Uterus (tissue), 4 donors: ENCODE measurements around the gene SULF2. TPM values are rescaled to one million over a fixed set of nuclear protein-coding genes. Genes with fewer than 3 reads are reported as not detected.

Experiments
- DNase-seq, 2 donors: peaks; one replicate each; pipeline ENCODE4 v3.0.0-alpha.2; 2019 to 2020
- H3K27ac ChIP-seq, 2 donors: fragments of 200-600 bp; sonication (generic); 1 replicate in 1 of 2; 2 replicates in 1 of 2; pipeline ENCODE4 v1.5.1; 2016 to 2018
- H3K27me3 ChIP-seq, 2 donors: fragments of 200-600 bp; sonication (generic); one replicate each; pipeline ENCODE4 v1.5.1; 2018 to 2019; ENCODE audit warnings: control low read depth in 1 of 2
- H3K36me3 ChIP-seq, 2 donors: fragments of 200-600 bp; sonication (generic); one replicate each; pipeline ENCODE4 v1.5.1; 2019; ENCODE audit warnings: control low read depth in 1 of 2
- H3K4me1 ChIP-seq, 2 donors: fragments of 200-600 bp; sonication (generic); one replicate each; pipeline ENCODE4 v1.5.1; 2018 to 2019; ENCODE audit warnings: control low read depth in 1 of 2
- H3K4me3 ChIP-seq, 2 donors: fragments of 200-600 bp; sonication (generic); 1 replicate in 1 of 2; 2 replicates in 1 of 2; pipeline ENCODE4 v1.5.1; 2018 to 2019; ENCODE audit warnings: mild to moderate bottlenecking in 1 of 2
- H3K9me3 ChIP-seq, 2 donors: fragments of 200-600 bp; sonication (generic); one replicate each; pipeline ENCODE4 v1.5.1; 2019; ENCODE audit warnings: control low read depth in 1 of 2
- CTCF ChIP-seq, 4 experiments: fragments of 200-600 bp in 2 of 4; fragments of 450-650 bp in 2 of 4; sonication (generic) in 2 of 4; IDR thresholded peaks; one replicate each; pipeline ENCODE4 v1.5.1; 2016 to 2019; ENCODE audit warnings: antibody characterized with exemption in 4 of 4, mild to moderate bottlenecking in 2 of 4, moderate library complexity in 1 of 4
- POLR2A ChIP-seq, 2 donors: fragments of 450-650 bp; IDR thresholded peaks; one replicate each; pipeline ENCODE4 v1.6.1; 2016; ENCODE audit warnings: antibody characterized with exemption in 2 of 2, mild to moderate bottlenecking in 1 of 2, moderate library complexity in 1 of 2
- intact Hi-C: fragments of 100-400 bp; cut with DNase I; formaldehyde crosslinking; loops from one replicate; pipeline ENCODE4 v1.15.1; 2023; ENCODE audit warnings: low total_unique reads
- total RNA-seq, 4 donors: library from RNA; depleted of rRNA in 3 of 4; stranded (reverse); fragments of >200 nt in 3 of 4; gene quantifications; one replicate each; pipeline versions ENCODE4 v1.1.0 to v1.2.4, GENCODE V29; 2014 to 2023
- donor health status: DM: yes; HTN: yes; CAD: no.

The SULF2 gene
- total RNA-seq, 4 donors from 2014 or later = 95.9 to 558 (median 213) TPM

DNA sequence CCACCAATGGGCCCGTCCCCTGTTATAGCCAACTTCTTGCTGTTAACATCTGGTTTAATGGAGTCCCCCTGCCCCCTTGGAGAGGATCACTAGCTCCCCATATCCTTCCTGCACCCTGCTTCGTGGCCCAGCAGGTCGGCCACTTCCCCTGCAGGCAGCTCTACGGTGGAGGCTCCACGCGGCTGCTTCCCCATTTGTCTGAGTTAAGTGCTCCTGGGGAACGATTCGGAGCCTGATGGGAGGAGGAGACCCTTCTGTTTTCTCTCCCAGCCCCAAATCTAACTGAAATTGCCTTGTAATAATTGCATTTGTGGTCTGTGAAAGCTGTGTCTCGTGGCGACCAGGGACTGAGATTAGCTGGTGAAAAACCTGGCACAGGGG is 74.6 kb downstream of the SULF2 start:
- Histone ChIP-seq H3K36me3 (no peaks in the 10 kb centered on the region), H3K27ac (no peak overlapping the region), H3K4me3 (no peak overlapping the region), H3K9me3 (no peaks in the 10 kb centered on the region), H3K27me3 (no peaks in the 10 kb centered on the region), H3K4me1 (peaks cover 0 to 9% of the 10 kb centered on the region in 2 donors)
- TF ChIP-seq POLR2A (IDR thresholded peaks at IDR 0.05) = no peak
- no peak for TF ChIP-seq CTCF (IDR thresholded peaks at IDR 0.05)
- intact Hi-C loops = no loop called here
- no peak for DNase-seq

DNA sequence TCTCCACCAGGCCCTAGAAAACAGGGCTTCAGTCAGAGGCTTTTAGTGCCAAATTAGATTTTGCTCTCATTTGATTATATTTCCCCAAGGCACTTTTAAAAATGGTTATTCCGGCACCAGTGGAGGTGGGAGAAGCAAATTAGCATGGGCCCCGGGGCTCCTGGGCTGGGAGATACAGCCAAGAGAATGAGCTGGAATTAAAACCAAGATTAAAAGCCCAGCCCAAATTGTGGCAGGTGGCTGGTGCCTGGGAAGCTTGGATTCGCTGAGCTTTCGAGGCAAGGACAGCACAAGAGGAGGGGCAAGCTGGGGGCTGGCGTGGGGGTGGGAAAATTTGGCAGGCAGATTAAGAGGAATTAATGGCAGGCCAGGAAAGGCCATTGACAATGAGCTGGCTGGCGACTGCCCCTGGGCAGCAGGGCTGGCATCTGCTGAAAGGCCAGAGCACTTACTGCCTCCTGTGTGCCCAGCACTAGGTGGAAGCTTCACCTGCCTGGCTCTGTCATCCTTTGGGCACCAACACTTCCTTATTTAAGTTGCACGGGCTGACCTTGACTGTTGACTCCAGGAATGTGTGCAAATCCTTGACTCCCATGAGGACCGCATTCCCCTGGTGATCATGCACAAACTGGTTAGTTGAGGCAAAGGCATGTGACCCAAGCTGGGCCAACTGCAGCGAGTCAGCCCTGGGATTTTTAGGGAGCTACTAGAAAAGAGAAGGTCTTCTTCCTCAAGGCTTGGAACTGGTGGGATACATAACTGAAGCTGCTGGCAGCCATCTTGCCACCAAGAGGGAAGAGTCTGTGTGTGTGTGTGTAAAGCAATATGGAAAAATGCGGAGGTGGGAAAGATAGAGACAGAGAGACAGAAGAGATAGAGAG is 76.1 kb downstream of the SULF2 start:
- H3K4me3 ChIP-seq = no peak overlapping the region
- no peak for TF ChIP-seq CTCF (IDR thresholded peaks at IDR 0.05)
- no peak for TF ChIP-seq POLR2A (IDR thresholded peaks at IDR 0.05)
- no peak for DNase-seq
- no peaks in the 10 kb centered on the region for H3K27me3 ChIP-seq
- H3K9me3 ChIP-seq = no peaks in the 10 kb centered on the region
- no peaks in the 10 kb centered on the region for H3K36me3 ChIP-seq
- intact Hi-C loops = no loop called here
- peaks cover 4 to 15% of the 10 kb centered on the region in 2 donors for H3K4me1 ChIP-seq
- no peak overlapping the region for H3K27ac ChIP-seq

DNA sequence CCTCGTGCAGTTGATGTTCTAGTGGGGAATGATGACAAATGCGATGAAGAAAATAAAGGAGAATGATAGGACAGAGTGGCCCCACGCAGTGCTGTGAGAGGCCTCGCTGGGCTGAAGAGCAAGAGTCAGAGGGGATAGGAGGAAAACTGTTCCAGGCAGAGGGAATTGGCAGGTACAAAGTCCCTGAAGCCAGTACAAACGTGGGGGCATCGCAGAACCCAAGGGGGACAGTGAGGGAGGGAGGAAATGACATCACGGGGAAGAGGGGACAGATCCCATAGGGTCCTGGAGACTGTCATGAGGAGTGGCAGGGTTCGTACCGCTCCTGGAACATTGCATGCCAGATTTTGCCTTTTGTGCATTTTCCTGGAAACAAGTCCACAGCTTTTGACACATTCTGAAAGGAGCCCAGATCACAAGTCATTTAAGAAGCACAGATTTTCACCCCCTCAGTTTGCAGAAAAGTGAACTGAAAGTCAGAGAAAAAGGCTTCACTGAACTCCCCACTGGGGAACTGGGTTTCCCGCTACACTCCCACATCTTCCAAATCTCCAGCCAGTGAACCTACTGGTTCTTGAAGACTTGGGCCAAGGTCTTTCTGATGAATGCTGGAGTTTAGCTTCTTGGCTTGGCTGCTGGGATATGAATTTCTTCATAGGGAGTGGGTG is 77.0 kb downstream of the SULF2 start:
- no peak for DNase-seq
- H3K9me3 ChIP-seq = no peaks in the 10 kb centered on the region
- H3K36me3 ChIP-seq = no peaks in the 10 kb centered on the region
- no peak overlapping the region for H3K27ac ChIP-seq
- H3K4me1 ChIP-seq = peaks cover 4 to 18% of the 10 kb centered on the region in 2 donors
- intact Hi-C loops = no loop called here
- H3K4me3 ChIP-seq = no peak overlapping the region
- TF ChIP-seq CTCF (IDR thresholded peaks at IDR 0.05) (no peak), POLR2A (IDR thresholded peaks at IDR 0.05) (no peak)
- no peaks in the 10 kb centered on the region for H3K27me3 ChIP-seq

DNA sequence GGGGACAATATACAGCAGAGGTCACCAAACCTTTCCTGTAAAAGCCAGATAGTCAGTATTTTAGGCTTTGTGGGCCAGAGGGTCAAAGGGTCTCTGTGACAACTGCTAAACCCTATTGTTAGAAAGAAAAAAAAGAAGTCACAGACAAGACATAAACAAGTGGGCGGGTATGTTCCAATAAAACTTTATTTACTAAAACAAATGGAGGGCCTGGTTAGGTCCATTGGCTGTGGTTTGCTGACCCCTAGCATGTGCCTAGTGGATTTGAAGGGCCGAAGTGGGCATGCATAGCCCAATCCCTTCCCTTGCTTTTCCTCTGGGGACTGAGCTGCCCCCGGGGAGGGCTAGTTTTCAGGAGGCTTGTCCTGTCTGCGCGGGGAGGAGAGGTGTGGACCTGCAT is 78.9 kb downstream of the SULF2 start:
- H3K27ac ChIP-seq = peak overlapping the region; percentile 63 to 78

More for the DNA sequence above, 78.9 kb downstream of the SULF2 start:
- Histone ChIP-seq H3K4me3 (no peak overlapping the region), H3K27me3 (no peaks in the 10 kb centered on the region), H3K9me3 (no peaks in the 10 kb centered on the region), H3K36me3 (no peaks in the 10 kb centered on the region), H3K4me1 (peaks cover 4 to 14% of the 10 kb centered on the region in 2 donors)
- no peak for TF ChIP-seq CTCF (IDR thresholded peaks at IDR 0.05)
- no peak for TF ChIP-seq POLR2A (IDR thresholded peaks at IDR 0.05)
- DNase-seq = no peak
- intact Hi-C loops = no loop called here
